Right kidney (tissue), 1 donor: Measurements from ENCODE around the gene PAF1.

Experiments used
- DNase-seq: peaks from one replicate; pipeline ENCODE4 v3.0.0-alpha.2; 2016

Gene PAF1

GRCh38 chr19:39419003-39419402 is 28.1 kb upstream of the PAF1 start:
- no peak for DNase-seq

- no peak for DNase-seq
Observed at GRCh38 chr19:39417463-39418181, 26.7 kb upstream of the PAF1 start.

- DNase-seq = no peak
Observed at GRCh38 chr19:39416152-39417120, 25.5 kb upstream of the PAF1 start.

GRCh38 chr19:39415111-39416046 is 24.5 kb upstream of the PAF1 start:
- no peak for DNase-seq

- peak; percentile 72 for DNase-seq
Observed at GRCh38 chr19:39413911-39414608, 23.2 kb upstream of the PAF1 start.

- no peak for DNase-seq
Observed at GRCh38 chr19:39413272-39413910, 22.5 kb upstream of the PAF1 start.

GRCh38 chr19:39412867-39413271 is 22.0 kb upstream of the PAF1 start:
- no peak for DNase-seq

- peak; percentile 99 for DNase-seq
Observed at GRCh38 chr19:39412100-39412866, 21.4 kb upstream of the PAF1 start, which contains the start of gene PLEKHG2. Gene PLEKHG2, plus strand, starts transcription at chr19:39412669. Its CDS starts 1,418 bp downstream, at chr19:39414087.

- DNase-seq = no peak
Observed at GRCh38 chr19:39411832-39412099, 20.9 kb upstream of the PAF1 start.

- peak; percentile 58 for DNase-seq
Observed at GRCh38 chr19:39411081-39411831, 20.4 kb upstream of the PAF1 start.

GRCh38 chr19:39410831-39411080 is 19.9 kb upstream of the PAF1 start:
- DNase-seq = no peak

- DNase-seq = peak; percentile 79
Observed at GRCh38 chr19:39410017-39410830, 19.3 kb upstream of the PAF1 start.

- DNase-seq = peak; percentile 54
Observed at GRCh38 chr19:39409208-39410016, 18.5 kb upstream of the PAF1 start.

- DNase-seq = no peak
Observed at GRCh38 chr19:39408392-39409207, 17.7 kb upstream of the PAF1 start.

GRCh38 chr19:39407660-39408391 is 16.9 kb upstream of the PAF1 start:
- DNase-seq = peak; percentile 43

GRCh38 chr19:39407410-39407659 is 16.4 kb upstream of the PAF1 start:
- DNase-seq = no peak
